Endometrium (tissue), 2 donors: ENCODE data around the gene MAOA.
"Not testable (repeated sequence)": the region's sequence is repeated elsewhere in the genome, so short reads cannot be mapped to it uniquely, and the experiment has no call there.

Experiments
- FAIRE-seq: peaks from 2 replicates; lab custom pipeline; 2012; peaks lifted over from hg19 to GRCh38; lab: Jason Lieb, UNC
- donor health status: control.
- donor health status: control.

Gene MAOA

DNA sequence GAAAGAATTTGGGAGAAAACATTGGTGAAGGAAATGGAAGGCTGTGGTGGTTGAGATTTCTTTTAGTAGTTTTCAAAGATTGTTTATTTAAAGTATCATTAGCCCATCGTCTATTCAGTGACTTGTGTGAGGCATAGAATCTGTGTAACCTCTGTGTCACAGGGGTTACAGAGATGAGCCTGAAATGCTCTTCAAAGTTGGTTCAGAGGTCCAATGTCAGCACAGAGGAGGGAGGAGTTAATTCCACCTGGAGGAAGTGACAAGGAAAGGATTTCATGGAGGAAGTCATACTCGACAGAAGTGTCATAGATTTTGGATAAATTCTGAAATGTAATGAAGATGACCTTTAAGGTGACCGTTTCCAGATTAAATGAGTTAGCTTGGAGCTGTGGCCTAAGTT lies 8.2 kb downstream of the MAOA start:
- FAIRE-seq, result no peak

DNA sequence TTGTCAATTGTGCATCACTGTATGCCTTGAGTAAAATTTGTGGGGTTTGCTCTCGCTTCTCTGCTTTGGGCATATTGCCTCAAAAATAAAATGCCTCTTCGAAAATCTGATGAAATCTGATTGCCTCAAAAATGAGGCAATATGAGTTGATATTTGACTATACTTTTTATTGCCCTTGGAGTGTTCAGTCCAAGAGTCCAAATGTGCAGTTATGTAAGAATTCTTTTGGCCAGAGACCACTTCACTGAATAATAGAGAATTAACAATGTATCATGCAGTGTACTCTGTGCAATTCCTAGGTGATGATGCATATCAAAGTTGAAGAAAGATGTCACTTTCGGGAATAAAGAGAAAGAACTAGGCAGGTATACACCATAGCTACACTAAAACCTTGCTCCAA lies 8.6 kb downstream of the MAOA start:
- FAIRE-seq, result no peak

DNA sequence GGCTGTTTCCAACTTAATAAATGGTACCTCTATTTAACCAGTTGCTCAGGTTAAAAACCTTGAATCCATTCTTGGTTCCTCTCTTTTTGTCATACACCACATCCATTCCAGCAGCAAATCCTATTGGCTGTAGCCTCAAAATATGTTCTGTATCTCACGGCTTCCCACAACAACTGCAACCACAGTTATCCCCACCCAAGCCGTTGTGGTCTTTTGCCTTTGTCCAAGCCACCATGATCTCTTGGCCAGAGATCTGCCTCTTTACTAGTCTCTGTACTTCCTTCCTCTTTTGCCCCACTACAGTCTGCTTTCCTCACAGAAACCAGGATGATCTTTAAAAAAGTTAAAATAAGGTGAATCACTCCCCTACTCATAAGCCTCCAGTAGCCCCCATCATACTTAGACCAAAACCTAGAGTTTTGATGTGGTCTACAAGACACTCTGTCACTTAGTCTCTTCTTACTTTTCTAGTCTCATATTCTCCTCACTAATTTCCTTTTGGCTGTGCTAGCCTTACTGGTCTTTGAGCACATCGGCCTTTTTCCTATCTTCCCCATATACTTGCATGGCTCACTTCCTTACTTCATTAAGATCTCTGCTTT lies 10.3 kb downstream of the MAOA start:
- no peak for FAIRE-seq

DNA sequence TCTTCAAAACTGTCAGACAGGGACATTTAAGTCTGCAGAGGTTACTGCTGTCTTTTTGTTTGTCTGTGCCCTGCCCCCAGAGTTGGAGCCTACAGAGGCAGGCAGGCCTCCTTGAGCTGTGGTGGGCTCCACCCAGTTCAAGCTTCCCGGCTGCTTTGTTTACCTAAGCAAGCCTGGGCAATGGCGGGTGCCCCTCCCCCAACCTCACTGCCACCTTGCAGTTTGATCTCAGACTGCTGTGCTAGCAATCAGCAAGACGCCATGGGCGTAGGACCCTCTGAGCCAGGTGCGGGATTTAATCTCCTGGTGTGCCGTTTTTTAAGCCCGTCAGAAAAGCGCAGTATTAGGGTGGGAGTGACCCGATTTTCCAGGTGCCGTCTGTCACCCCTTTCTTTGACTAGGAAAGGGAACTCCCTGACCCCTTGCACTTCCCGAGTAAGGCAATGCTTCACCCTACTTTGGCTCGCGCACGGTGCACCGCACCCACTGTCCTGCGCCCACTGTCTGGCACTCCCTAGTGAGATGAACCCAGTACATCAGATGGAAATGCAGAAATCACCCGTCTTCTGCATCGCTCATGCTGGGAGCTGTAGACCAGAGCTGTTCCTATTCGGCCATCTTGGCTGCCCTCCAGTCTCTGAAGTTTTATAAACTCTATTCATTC lies 20.0 kb downstream of the MAOA start:
- not testable (repeated sequence) for FAIRE-seq

DNA sequence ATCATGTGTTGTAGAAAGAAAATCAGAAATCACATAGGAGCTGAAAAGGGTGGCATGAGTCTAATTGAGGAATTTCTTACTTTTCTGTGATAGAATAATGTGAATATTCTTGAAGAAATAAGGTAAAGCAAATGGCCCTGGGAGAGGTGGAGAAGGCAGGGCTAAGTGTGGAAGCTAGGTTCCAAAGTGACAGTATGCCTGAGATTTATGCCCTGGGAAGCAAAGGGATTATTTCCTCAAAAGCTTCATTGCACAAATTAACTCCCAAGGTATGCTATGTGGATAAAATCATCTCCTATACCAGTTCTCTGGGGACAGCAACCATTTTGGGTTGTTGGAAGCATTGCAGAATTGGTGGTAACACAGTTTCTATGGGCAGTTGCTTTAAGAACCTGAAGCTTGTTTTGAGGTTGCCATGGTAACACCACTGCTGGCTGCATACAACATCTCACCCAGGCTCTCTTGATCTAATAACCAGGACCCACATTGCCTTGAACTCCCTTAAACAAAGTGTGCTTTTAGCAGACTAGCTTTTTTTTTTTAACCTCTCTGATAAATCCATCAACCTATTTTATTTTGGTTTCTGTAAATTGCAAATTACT lies 21.0 kb downstream of the MAOA start:
- no peak for FAIRE-seq

DNA sequence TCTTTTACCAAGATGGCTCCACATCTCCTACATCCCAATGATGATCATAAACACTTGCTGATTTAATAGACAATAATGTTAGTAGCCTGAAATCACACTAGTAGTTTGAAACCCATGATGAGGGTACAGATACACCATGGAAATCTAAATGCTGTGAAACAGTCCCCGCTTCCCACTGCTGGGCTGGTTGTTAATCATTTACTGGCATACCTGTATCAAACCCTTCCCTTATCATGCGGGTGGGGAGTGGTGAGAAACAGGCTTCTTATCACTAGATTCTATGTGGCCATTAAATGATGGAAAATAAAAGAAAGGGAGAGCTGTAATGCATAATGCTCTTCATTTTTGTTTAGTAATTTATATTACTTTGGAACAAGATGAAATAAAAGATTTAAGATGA lies 21.9 kb downstream of the MAOA start:
- FAIRE-seq, result no peak

DNA sequence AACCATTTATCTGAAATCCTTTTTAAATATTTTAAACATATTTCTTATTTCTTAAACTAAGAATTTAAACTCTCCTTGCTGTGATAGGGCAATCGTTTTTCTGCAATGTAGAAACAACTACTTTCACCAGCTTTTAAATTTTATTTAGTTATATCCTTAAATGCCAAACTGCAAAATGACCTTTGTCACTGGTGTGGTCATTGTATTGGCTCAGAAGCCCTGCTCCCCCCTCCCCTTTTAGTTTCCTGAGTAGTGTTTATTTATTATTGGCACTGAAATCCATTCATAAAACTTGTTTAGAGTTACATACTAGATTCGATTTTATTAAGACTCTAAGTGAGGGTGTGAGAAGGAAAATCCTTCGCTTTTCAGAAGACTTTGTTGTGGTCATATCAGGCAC lies 23.0 kb downstream of the MAOA start:
- no peak for FAIRE-seq

DNA sequence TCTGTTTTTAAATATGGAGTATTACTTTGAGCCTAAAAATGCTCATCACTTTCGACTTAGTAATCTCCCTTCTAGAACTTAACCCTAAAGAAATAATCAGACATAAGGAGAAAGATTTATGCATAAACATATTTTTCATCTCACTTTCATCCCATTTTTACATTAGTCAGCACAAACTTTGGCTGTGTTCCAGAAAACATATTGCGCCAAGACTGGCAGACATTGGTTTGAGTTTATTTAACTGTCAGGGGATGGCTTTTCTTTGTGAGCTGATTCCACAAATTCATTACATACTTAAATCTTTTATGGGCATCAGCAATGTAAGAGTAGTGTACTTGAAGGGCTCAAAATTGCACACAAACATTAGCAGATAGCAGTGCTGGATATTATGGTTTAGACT lies 23.7 kb downstream of the MAOA start:
- no peak for FAIRE-seq

DNA sequence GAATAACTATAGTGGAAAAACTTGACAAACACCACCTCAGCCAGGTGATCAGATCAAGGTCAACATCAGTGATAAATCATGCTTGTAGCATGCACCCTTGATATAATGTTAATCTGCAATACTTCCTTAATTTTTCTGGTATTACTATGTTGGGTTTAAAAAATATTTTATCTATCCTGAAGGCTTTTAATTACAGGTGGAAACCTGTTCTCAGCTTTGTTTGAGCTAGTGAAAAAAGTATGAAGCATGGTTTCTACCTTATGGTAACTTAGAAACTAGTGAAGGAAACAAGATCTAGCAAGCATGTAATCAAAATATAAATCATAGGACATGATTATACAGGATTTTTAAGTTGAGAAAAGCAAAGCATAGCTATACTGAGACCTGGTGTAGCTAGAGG lies 26.6 kb downstream of the MAOA start:
- no peak for FAIRE-seq

DNA sequence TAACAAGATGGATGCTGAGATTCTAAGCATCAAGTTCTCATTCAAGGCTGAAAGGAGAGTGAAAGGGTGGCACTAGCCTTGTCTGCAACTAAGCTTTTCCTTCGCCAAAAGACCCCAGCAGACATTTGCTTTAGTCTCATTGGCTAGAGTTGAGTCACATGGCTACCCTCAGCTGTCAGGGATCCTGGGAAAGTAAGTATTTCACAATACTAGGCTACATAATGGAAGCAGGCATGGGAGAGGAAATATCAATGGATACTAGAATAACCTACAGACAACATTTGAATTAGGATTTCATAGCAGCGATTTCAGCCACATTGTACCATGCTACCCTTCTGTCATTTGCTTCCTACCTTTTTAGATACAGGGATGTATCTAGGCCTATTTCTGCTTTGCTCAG lies 29.1 kb downstream of the MAOA start:
- no peak for FAIRE-seq

DNA sequence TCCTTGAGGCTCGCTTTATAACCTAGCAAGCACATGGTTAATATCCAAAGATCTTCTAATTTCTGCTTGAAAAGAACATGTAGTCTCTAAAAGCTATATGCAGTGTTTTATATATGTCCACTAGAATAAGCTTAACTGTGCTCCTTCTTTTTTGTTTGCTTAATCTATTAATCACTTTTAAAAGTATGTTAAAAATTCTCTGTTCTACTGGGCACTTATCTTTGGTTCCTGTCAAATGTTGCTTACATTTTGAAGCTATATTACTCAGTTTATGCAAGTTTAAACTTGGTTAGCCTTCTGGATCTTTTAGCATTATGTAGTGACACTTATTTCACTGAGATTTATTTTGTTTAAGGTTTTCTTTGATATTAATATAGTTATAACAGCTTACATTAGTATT lies 32.5 kb downstream of the MAOA start:
- FAIRE-seq, result no peak

DNA sequence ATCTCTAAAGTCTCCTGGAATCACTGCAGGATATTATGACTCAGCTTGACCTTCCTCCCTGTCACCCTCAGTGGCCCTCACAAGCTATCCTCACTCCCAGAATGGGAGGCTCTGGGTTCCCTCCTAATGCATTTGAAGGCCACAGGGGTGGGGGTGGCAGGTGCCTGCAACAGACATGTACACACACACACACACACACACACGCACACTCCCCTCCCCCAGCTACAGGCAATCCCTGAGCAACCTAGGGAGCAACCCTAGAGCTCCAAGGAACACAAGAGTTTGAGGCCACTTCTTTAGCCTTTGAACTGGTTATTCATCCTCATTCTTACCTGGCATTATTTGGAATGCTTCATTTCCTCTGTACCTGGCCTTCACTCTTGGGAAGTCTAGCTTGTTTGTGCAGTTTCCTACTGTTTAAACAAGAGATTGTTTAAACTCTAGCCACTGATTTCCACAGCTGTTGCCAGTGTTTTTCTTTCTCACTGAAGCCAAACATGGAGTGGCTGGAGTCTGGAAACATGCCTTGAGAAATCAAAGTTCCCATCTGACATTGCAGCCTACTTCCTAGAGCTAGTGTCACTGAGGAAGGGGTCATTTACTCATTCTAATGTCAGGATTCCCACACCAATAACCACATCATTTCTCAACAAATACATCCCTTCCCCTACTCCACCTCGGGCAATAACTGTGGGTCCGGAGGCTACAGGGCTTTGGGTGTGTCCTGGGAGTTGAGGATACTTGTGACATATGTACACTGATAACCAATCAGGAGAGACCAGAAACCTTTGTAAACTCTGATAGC lies 37.7 kb downstream of the MAOA start:
- no peak for FAIRE-seq

DNA sequence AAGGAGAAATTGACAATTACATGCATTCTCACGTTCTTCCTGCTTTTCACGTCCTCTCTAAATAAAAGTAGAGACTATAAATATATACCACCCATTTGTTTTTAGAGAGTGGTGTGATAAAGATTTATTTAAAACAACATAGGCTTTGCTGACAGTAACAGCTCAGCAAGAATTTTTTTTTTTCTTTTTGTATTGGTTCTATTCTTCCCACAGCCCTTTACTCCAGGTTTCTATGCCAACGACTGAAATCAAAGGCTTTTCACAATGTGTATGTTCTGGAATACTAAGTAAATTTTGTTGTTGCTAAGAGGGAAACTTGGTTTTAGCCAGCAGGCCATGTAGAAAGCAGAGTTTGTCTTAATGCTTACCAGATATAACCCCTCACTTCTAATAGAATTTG lies 43.4 kb downstream of the MAOA start:
- no peak for FAIRE-seq

DNA sequence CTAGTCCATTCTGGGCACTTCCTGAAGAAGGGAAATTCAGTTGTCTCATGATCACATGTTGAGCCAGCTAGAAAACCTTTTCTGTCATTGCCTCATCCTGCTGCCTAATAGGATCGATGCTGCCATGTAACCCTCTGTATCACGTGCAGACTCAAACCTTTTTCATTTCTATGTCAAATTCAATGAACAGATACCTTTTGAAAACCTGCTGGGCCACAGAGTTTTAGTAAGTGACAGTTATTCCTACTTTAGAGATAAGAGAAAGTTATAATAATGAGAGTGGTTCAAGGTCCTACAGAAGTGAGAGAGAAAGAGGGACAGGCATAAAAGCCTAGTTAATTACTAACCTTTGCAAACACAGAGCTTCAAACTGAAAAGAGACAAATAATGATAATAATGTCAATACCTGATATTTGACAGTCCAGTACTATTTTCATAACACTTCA lies 46.0 kb downstream of the MAOA start:
- no peak for FAIRE-seq

DNA sequence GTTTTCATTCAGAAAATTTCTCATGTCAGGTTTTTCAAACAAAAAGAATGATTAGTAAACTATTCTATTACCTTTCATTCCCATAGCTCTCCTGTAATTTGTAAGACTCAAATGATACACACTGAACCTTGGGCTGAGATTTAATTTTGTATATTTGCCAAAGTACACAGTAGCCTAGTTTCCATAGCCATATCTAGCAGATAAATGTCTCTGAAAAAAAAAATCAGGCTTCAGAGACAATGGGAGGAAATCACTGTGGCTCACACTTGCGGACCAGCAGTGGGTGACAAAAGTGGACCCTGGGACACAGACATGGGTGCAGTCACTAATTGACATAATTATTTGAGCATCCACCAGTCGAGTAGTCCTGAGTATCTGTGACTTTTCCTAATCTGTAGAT lies 46.6 kb downstream of the MAOA start:
- FAIRE-seq, result no peak

DNA sequence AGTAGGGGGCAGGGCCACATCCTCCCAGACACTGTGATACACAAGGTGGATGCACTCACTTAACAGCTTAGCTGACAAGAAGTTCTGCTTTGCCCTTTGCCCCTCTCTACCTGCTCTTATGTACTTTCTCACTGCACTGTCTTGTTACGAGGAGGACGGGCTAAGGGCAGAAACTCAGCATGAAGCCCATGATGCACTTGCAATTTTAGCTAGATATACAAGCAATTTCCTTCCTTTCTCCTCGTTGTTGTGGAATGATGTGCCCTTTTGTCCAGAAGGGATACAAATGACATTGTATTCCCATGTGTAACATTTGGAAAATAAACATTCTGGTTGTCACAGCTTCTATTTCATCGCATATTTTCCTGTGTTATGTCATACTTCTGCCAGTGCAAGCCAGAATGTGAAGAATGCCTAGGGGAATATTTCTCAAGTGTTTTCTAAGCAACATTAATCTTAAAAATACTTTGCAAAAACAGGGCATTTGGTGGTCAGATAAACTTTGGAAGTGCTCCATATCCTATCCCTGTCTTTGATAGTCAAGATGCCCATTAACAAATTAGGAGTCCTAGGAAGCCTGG lies 47.2 kb downstream of the MAOA start:
- FAIRE-seq, result no peak

DNA sequence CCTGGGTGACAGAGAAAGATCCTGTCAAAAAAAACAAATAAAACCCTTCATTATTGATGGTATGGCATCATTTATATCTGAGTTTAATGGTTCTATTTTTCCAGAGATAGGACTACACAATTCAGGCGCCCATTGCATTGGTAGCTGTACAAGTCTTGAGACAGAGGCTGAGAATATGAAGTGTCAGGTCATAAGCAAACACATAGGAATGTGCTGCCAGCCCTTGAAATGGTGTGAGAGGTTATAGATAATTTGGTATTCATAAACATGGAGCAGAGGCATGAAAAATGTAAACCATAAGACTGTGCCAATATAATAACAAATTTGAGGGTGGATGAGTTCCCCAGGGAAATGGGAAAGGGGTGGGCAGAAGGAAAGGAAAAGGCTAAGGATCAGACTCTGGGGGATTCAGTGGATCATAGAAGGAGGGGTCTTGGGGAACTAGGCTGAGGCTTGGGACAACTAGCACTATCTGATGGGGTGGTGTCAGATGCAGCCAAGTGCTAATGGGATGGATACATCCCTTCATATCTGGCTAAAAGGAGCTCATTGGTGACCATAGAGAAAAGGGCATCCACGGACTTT lies 50.8 kb downstream of the MAOA start:
- FAIRE-seq, result no peak

DNA sequence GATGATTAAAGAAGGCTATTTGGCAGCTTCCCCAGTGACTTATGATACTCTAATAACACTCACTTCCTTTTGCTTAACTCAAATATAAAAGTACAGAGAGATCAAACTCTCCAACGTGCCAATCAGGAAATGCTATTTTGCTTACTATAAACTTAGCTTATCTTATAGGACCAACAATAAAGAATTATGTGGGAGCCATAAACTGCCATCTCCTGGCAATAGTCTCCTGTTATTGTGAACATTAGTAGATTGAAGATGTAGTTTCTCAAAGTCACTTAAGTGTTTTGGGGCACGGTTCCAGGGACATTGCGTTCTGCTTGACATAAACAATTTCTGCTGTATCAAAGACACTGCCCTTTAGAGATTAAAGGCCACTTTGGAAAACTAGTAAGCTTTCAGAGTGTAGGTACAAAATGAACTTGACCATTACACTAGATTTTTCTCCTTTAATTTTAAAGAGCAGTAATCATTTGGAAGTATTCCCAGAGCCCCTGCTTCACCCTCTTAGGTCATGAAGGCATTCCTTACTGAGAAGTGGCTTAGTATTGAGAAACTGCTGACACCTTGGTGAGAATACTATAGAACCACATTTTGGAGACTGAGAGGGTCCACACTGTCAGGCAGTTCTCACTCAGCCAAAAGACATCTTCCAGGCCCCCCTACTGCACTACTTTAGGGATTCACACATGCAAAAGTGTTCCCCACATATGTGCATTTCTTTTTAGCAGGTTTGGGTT lies 51.9 kb downstream of the MAOA start:
- FAIRE-seq, result no peak

DNA sequence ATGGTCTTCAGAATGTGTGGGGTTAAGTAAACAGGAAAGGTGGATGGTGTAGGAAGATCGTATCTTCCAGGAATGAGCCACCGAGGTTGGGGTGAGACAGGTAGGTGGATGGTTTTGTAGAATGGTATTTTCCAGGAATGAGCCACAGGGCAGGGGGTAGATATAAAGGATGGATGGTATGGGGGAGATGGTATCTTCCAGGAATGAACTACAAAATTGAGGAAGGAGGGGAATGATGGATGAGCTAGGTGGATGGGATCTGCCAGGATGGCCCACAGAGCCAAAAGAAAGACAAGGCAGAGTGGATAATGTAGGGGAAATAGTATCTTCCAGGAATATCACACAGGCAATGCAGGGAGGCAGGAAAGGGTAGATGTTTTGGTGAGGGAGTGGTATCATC lies 60.0 kb downstream of the MAOA start:
- no peak for FAIRE-seq

DNA sequence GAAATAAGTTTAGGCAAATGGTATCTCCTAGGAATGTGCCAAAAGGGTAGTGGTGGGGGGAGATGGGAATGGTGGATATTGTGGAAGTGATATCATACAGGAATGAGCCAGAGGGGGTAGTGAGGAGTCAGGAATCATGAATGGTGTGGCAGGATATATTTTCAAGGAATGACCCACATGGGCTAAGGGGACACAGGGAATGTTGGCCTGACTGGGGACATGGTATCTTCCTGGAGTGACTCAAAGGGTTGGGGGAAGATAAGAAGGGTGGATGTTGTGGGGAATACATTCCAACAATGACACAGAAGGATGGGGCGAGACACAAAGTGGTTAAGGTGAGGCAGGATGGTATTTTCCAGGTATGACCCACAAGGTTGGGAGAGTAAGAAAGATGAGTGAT lies 60.6 kb downstream of the MAOA start:
- FAIRE-seq, result no peak

DNA sequence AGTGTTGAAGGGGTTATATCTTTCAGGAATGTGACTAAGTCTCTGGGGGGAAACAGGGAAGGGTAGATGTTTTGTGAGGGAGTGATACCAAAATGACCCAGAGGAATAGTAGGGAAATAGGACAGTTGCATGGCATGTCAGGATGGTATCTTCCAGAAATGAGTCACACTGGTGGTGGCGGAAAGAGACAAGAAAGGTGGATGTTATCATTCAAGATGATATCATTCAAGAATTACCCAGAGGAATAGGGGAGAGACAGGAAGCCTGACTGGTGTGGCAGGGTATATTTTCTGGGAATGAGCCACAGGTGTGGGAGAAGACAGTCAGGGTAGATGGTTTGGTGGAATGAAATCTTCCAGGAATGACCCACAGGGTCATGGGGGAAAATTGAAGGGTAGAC lies 61.1 kb downstream of the MAOA start:
- no peak for FAIRE-seq

DNA sequence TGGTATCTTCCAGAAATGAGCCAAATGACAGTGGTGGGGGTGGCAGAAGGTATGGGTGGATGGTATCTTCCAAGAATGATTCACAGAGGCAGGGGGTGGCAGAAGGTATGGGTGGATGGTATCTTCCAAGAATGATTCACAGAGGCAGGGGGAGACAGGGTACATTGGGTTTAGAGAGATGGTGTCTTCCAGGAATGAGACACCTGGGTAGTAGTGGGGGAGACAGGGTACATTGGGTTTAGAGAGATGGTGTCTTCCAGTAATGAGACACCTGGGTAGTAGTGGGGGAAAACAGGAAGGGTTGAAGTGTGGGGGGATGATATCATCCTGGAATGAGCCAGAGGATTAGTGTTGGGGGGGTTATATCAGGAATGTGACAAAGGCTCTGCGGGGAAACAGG lies 62.0 kb downstream of the MAOA start:
- no peak for FAIRE-seq
